Large intestine (tissue), 3 donors: ENCODE results near the gene SIRPB2. TPM values are rescaled to one million over a fixed set of nuclear protein-coding genes. Genes with fewer than 3 reads are reported as not detected.

ENCODE experiments used
- DNase-seq, 2 donors: peaks; one replicate each; pipeline versions ENCODE4 v3.0.0 to v3.0.0-alpha.2; 2013
- H3K27ac ChIP-seq: one replicate; pipeline ENCODE4 v1.5.1; 2013; ENCODE audit warnings: low read length
- H3K27me3 ChIP-seq: 2 replicates; pipeline ENCODE4 v1.6.1; 2013; ENCODE audit warnings: low read length; ENCODE audit not compliant: control insufficient read depth, insufficient read depth
- H3K36me3 ChIP-seq: 2 replicates; pipeline ENCODE4 v1.6.1; 2013; ENCODE audit warnings: low read length; ENCODE audit not compliant: control insufficient read depth, insufficient read depth
- H3K4me1 ChIP-seq: one replicate; pipeline ENCODE4 v1.6.1; 2013; ENCODE audit warnings: low read length; ENCODE audit not compliant: control insufficient read depth, insufficient read depth
- H3K4me3 ChIP-seq: one replicate; pipeline ENCODE4 v1.5.1; 2013; ENCODE audit warnings: low read length
- H3K9me3 ChIP-seq: one replicate; pipeline ENCODE4 v1.6.1; 2013; ENCODE audit warnings: mild to moderate bottlenecking, low read depth, low read length, moderate library complexity; ENCODE audit not compliant: control insufficient read depth
- WGBS: methylation state at CpG from one replicate; pipeline ENCODE4 v1.1.5; 2013; ENCODE audit warnings: low lambda C conversion rate; ENCODE audit not compliant: insufficient coverage; 5-methylcytosine and 5-hydroxymethylcytosine counted together
- polyA plus RNA-seq: library from polyadenylated mRNA; unstranded; fragments of 120-200 nt; gene quantifications from one replicate; pipeline ENCODE4 v1.2.1, GENCODE V29; 2013

Gene SIRPB2
- polyA plus RNA-seq, 1 donor = 1.4 TPM

DNA sequence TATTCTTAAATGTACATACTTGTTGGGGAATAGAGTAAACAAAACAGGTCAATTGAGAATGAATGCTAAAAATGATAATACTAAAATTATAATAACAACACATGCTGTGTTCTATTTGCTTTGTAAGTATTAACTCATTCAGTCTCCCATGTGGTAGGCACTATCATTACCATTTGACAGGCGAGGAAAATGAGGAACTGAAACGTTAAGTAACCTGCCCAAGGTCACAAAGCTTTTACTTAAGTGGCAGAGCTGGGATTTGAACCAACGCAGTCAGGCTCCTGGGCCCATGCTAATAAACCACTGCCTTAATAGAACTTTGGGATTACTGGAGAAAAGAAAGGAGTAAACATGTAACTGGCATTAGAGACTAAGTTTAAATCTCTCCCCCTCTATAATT is 28.4 kb downstream of the SIRPB2 start:
- Histone ChIP-seq H3K9me3 (no peaks in the 10 kb centered on the region), H3K36me3 (peaks cover 57% of the 10 kb centered on the region), H3K27me3 (no peaks in the 10 kb centered on the region), H3K4me3 (no peak overlapping the region), H3K27ac (no peak overlapping the region), H3K4me1 (peaks cover 8% of the 10 kb centered on the region)
- WGBS = no CpG with 5 or more reads among the region's 3 CpGs
- DNase-seq = no peak

DNA sequence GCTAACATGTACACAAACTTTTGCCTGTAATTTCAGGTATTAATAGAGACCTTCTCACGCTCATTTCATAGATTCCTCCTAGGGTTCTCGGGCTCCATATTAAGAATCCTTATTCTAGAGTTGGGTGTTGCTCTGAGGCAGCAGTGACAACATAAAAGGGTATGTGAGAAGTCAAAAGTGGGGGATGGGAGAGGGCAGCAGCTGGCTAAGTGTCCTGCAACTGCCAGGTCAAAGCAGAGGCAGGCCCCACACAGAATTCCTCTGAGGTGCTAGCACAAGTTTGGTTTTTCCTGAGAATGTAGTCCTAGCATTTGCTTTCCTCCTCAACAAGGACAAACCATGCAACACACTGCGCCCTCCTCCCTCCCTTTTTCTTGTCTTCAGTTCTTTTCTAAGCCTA is 29.2 kb downstream of the SIRPB2 start:
- Histone ChIP-seq H3K9me3 (no peaks in the 10 kb centered on the region), H3K36me3 (peaks cover 63% of the 10 kb centered on the region), H3K27me3 (no peaks in the 10 kb centered on the region), H3K4me3 (no peak overlapping the region), H3K27ac (no peak overlapping the region), H3K4me1 (peaks cover under 1% of the 10 kb centered on the region)
- 83% methylated on average over 1 of the region's 3 CpGs for WGBS
- no peak for DNase-seq

DNA sequence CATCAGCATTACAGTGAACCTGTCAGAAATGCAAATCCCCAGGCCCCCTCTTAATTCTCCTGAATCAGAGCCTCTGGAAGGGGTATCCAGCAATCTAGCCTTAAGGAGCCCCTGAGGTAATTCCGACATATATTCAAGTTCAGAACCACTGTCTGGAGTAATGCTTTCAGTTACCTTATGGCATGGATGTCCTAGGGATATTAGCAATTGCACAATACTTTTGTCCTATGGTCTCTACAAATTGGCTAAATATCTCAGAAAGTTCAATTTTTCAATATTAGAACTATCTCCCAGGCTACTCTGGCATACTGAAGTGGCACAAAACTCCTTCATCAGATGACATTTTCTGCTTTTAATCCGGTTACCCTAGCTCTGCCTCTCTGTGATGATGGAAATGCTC is 30.9 kb downstream of the SIRPB2 start:
- DNase-seq = no peak
- Histone ChIP-seq H3K9me3 (no peaks in the 10 kb centered on the region), H3K4me3 (no peak overlapping the region), H3K27ac (no peak overlapping the region), H3K4me1 (no peaks in the 10 kb centered on the region), H3K27me3 (no peaks in the 10 kb centered on the region), H3K36me3 (peaks cover 77% of the 10 kb centered on the region)
- WGBS = 100% methylated on average over 2 of the region's 2 CpGs

DNA sequence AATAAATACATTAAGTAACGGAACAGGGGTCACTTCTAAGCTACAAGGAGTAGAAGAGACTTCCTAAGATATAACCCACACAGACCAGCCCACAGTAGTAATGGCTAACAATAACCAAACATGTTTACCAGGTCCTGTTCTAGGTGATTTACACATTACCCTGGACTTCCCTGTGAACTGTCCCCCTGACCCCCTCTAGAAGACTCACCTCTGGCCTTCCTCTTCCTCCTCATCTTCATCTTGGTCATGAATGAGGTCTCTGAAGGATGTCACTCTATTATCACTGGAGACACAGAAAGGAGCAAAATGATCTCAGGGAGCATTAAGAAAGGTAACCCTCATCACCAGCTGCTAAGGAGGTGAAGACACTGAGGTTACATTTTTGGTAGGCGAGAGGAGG is 33.2 kb downstream of the SIRPB2 start:
- no peaks in the 10 kb centered on the region for H3K27me3 ChIP-seq
- WGBS = 100% methylated on average over 1 of the region's 2 CpGs
- no peak for DNase-seq
- no peak overlapping the region for H3K4me3 ChIP-seq
- peaks cover 88% of the 10 kb centered on the region for H3K36me3 ChIP-seq
- no peak overlapping the region for H3K27ac ChIP-seq
- no peaks in the 10 kb centered on the region for H3K9me3 ChIP-seq
- no peaks in the 10 kb centered on the region for H3K4me1 ChIP-seq

- H3K36me3 ChIP-seq = peaks cover 93% of the 10 kb centered on the region
- no peak for DNase-seq
- no peaks in the 10 kb centered on the region for H3K27me3 ChIP-seq
- WGBS = 90% methylated on average over 4 of the region's 5 CpGs
- H3K9me3 ChIP-seq = peaks cover 6% of the 10 kb centered on the region
- no peak overlapping the region for H3K27ac ChIP-seq
- H3K4me3 ChIP-seq = no peak overlapping the region
- H3K4me1 ChIP-seq = no peaks in the 10 kb centered on the region
These were observed 34.9 kb downstream of the SIRPB2 start for GRCh38 chr20:1456300-1456699.

- H3K4me1 ChIP-seq = no peaks in the 10 kb centered on the region
- peaks cover 8% of the 10 kb centered on the region for H3K9me3 ChIP-seq
- H3K4me3 ChIP-seq = no peak overlapping the region
- H3K27me3 ChIP-seq = no peaks in the 10 kb centered on the region
- no peak overlapping the region for H3K27ac ChIP-seq
- DNase-seq = no peak
- H3K36me3 ChIP-seq = peaks cover 98% of the 10 kb centered on the region
These were observed 40.2 kb downstream of the SIRPB2 start for GRCh38 chr20:1450926-1451491.

- H3K27ac ChIP-seq = no peak overlapping the region
- peaks cover 98% of the 10 kb centered on the region for H3K36me3 ChIP-seq
- DNase-seq = no peak
- no peaks in the 10 kb centered on the region for H3K4me1 ChIP-seq
- peaks cover 8% of the 10 kb centered on the region for H3K9me3 ChIP-seq
- no peak overlapping the region for H3K4me3 ChIP-seq
- H3K27me3 ChIP-seq = no peaks in the 10 kb centered on the region
- WGBS = no CpG with 5 or more reads among the region's 6 CpGs
These were observed 41.9 kb downstream of the SIRPB2 start for GRCh38 chr20:1449370-1449769.

DNA sequence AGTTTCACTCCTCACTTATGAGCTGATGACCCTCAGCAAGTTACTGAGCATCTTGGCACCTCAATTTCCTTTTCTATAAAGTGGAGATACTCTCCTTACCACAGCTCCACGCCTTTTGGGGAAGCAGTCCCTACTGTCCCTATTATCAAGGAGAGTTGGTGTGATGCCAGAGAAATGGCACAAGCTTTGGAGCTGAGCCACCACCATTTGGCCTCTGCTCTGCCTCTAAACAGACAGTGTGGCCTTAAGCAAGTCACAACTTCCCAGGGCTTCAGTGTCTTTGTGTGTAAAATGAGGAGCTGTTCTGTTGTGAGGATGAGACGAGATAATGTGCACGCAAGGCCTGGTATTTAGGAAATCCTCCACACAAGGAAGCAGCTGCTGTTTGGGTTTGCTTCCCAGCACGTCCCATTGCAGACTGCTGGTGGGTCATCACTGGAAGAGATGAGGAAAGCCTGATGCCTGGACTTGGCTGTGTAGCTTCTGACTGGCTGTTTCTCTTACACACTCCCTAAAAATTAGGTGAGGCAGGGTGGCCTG is 43.1 kb downstream of the SIRPB2 start:
- no peak for DNase-seq
- H3K4me3 ChIP-seq = no peak overlapping the region
- no peak overlapping the region for H3K27ac ChIP-seq
- WGBS = no CpG with 5 or more reads among the region's 4 CpGs
- H3K4me1 ChIP-seq = no peaks in the 10 kb centered on the region
- peaks cover 8% of the 10 kb centered on the region for H3K9me3 ChIP-seq
- no peaks in the 10 kb centered on the region for H3K27me3 ChIP-seq
- peaks cover 98% of the 10 kb centered on the region for H3K36me3 ChIP-seq

DNA sequence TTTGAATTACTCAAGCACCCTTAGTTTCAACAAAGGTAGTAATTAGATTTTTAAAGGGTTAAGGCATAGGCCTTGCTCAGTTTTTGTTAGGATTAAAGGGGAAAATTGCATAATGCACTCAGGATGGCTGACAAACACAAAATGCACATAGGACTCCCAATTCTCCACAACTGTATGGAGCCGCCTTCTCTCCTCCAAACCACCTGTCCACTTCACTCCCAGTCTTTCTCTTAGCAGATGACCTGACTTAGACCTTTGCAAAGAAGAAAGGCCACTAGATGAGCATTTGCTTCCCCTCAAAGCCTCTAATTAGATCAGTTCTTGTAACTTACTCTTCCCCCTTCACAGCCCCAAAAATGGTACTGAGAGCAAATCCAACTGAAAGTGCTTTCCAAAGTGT is 44.7 kb downstream of the SIRPB2 start:
- H3K4me1 ChIP-seq = no peaks in the 10 kb centered on the region
- H3K27ac ChIP-seq = no peak overlapping the region
- no peaks in the 10 kb centered on the region for H3K27me3 ChIP-seq
- H3K9me3 ChIP-seq = peaks cover 4% of the 10 kb centered on the region
- DNase-seq = no peak
- H3K36me3 ChIP-seq = peaks cover 97% of the 10 kb centered on the region
- WGBS = no CpG with 5 or more reads among the region's 1 CpG
- no peak overlapping the region for H3K4me3 ChIP-seq

DNA sequence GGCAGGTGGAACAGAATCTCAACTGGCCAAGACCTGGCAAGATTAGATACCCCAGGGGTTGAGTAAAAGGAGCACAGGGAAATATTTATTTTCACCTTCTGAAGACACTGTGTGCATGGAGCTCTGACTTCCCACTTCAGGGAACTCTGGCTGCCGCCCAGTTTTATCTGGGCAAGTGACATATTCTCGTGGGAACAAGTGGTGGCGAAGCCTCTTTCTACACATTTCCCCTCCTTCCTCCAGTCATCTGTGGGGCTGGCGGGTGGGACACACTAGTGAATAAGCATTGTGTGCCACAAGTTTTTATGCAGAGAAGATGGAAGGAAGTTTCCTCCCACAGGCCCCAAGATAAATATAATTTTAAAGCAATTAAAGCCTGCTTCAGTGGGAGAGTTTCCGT is 48.1 kb downstream of the SIRPB2 start:
- peaks cover 78% of the 10 kb centered on the region for H3K36me3 ChIP-seq

GRCh38 chr20:1442304-1442703 is 48.9 kb downstream of the SIRPB2 start:
- peaks cover 70% of the 10 kb centered on the region for H3K36me3 ChIP-seq
- H3K27me3 ChIP-seq = no peaks in the 10 kb centered on the region
- H3K4me1 ChIP-seq = no peaks in the 10 kb centered on the region
- no peak overlapping the region for H3K27ac ChIP-seq
- DNase-seq = no peak
- no CpG with 5 or more reads among the region's 2 CpGs for WGBS
- H3K4me3 ChIP-seq = no peak overlapping the region
- no peaks in the 10 kb centered on the region for H3K9me3 ChIP-seq

More for the DNA sequence above, 48.1 kb downstream of the SIRPB2 start:
- DNase-seq = no peak
- no peaks in the 10 kb centered on the region for H3K9me3 ChIP-seq
- no CpG with 5 or more reads among the region's 5 CpGs for WGBS
- H3K4me3 ChIP-seq = no peak overlapping the region
- H3K27ac ChIP-seq = no peak overlapping the region
- no peaks in the 10 kb centered on the region for H3K27me3 ChIP-seq
- no peaks in the 10 kb centered on the region for H3K4me1 ChIP-seq
